Esophagus squamous epithelium (tissue), 4 donors: ENCODE results near the gene PLAC1.

Experiments
- CTCF ChIP-seq, 6 experiments: fragments of 450-650 bp in 4 of 6; fragments of 200-600 bp in 2 of 6; sonication (generic) in 2 of 6; IDR thresholded peaks; one replicate each; pipeline ENCODE4 v1.5.1; 2016 to 2019; ENCODE audit warnings: antibody characterized with exemption in 6 of 6, mild to moderate bottlenecking in 4 of 6, moderate library complexity in 4 of 6
- POLR2A ChIP-seq, 4 donors: fragments of 450-650 bp; IDR thresholded peaks; one replicate each; pipeline ENCODE4 v1.6.1; 2017; ENCODE audit warnings: antibody characterized with exemption in 4 of 4, mild to moderate bottlenecking in 4 of 4, moderate library complexity in 3 of 4

DNA sequence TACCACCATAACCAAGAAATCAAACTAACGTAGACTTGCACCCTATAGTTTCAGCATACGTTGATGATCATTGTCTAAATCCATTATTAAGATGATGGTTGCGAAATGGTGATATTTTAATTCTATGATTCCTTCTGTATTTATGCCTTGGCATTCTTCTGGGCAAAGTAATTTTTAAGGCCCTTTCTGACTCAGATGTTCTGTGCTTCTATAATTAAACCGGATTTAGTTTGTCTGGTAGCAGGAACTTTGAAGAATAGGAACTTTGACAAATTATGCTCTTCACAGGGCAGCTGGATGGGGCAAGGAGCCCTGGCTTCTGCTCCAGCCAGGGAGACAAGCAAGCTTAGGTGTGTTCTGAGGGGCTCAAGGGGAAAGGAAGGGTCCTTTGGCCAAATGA lies 23.8 kb upstream of the PLAC1 start:
- TF ChIP-seq CTCF (IDR thresholded peaks at IDR 0.05) = no peak
- TF ChIP-seq POLR2A (IDR thresholded peaks at IDR 0.05) = no peak
